Hepatic stellate cell (primary cell): Measurements from ENCODE around the gene YAE1.
A peak's percentile ranks its signal among the peaks of the same experiment; 100 is the strongest.
"Not testable (repeated sequence)": the region's sequence is repeated elsewhere in the genome, so short reads cannot be mapped to it uniquely, and the experiment has no call there.

ENCODE experiments used
- DNase-seq: peaks from one replicate; pipeline ENCODE4 v3.0.0; 2011; ENCODE audit warnings: low spot score

YAE1 gene, protein sequence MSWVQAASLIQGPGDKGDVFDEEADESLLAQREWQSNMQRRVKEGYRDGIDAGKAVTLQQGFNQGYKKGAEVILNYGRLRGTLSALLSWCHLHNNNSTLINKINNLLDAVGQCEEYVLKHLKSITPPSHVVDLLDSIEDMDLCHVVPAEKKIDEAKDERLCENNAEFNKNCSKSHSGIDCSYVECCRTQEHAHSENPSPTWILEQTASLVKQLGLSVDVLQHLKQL

DNA sequence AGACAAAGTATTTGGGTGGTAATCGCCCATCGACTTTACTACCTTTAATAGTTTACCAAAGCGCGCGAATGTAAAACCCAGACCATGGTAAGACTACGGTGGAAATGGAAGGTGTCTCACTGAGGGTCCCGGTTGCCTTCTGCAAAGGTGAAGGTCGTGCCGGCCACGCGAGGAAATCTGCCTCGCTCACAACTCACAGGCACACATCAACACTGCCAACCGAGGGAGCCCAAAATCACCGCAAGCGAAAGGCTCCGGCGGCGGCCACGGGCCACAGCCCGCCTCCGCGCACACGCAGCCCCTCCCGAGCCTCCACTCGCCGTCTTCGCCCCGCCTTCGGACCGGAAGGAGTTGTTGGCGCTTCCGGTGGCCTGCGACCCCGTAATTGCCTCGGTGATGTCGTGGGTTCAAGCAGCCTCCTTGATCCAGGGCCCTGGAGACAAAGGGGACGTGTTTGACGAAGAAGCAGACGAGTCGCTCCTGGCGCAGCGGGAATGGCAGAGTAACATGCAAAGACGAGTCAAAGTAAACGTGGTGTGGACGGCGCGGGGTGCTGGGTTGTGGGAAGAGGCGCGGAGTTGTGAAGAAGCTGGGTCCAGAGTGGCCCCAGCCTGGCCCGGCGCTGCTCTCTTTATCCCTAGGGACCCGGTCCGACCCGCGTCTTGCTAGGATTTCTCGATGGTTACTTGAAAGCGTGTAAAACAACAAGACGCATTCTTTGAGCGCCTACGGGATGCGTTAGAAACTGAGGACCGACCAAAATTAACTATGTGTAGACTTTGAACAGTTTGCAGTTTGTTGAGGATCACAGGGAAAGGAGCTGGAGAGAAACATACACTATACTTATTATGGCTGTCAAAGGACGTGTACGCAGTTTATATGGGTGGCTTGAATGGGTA, at the start of gene YAE1:
TSS of gene YAE1 (plus strand) at position 382 of the 899 bp plus-strand sequence. CDS start at position 397, 15 bp downstream.
- peak; percentile 87 for DNase-seq

DNA sequence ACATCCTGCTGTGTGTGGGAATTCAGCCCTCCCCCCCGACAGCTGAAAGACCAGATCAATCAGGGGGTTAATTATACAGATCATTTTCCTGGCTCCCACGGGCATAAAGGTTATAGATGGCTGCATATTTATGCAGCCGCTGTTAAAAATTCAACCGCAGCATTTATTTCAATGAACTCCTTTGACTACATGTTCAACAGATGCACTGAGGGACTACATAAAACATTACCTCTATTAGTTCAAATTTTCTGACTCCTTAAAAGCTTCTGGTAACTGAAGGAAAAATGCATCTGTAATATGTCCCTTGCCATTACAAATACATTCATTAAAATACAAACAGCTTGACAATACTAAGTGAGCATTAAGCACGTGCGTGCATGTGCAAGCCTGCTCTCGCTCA, 49.7 kb upstream of the YAE1 start:
- DNase-seq = no peak

DNA sequence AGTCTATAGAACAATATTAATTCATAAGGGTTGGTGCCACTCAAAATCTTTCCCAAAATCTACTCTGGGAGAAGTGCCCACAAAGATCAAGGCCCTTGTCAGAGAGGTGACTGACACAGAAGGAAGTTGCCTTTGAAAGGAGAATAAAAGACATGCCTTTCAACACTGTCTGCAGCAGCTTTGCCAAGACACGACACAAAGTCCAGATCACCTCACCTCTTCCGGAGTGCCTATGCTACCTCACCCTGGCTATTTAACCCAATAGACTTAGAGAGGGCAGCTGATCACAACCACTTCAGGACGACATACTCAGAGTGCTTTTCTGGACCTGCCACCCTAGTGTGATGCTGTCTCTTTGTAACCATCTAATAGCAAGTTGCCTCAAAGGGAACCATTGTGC, 49.0 kb upstream of the YAE1 start:
- no peak for DNase-seq

DNA sequence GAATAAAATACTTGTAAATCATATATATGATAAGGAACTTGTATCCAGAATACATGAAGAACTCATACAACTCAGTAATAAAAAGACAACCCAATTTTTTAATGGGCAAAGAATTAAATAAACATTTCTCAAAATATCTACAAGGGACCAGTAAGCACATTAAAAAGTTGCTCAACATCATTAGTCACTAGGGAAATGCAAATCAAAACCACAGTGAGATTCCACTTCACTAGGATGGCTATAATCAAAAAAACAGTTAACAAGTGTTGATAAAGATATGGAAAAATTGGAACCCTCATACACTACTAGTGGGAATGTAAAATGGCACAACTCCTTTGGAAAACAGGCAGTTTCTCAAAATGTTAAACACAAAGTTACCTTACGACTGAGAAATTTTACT, 40.3 kb upstream of the YAE1 start:
- no peak for DNase-seq

DNA sequence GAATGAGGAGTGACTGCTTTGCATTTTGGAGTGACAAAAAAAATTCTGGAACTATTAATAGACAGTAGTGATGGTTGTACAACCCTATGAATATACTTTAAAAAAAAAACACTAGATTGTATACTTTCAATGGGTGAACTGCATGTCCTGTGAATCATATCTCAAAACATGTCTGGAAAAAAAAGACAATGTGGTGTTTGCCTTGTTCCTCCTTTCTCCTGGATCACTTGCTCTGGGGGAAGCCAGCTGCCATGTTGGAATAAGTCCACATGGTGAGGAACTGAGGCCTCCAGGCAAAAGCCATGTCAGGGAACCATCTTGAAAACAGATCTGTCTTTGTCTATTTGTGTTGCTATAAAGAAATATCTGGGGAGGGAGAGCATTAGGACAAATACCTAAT, 39.5 kb upstream of the YAE1 start:
- DNase-seq = no peak

DNA sequence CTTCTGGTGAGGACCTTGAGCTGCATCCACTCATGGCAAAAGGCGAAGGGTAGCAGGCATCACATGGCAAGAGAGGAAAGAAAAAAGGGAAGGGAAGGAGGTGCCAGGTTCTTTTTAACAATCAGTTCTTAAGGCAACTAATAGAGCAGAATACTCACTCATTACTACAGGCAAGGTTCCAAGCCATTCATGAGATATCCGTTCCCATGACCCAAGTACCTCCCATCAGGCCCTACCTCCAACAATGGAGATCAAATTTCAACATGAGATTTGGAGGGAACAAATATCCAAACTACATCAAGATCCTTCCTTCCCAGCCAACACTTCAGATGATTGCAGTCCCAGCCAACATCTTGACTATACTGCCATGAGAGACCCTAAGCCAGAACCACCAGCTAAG, 38.9 kb upstream of the YAE1 start:
- DNase-seq = no peak

DNA sequence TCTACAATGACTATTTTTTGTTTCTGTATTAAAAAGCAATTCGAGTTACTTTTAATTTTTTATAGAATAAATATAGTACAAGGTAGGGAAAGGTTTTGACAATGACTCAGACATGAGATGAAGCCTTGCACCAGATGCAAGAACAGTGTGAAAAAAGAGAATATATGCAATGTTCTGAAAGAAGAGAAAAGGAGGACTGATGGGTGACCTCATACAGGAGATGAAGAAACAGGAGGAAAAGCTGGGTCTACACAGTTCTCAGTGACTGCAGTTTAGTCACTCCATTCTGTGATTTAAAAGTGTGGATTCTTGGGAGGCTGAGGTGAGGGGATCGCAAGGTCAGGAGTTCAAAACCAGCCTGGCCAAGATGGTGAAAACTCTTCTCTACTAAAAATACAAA, 38.3 kb upstream of the YAE1 start:
- DNase-seq = no peak

DNA sequence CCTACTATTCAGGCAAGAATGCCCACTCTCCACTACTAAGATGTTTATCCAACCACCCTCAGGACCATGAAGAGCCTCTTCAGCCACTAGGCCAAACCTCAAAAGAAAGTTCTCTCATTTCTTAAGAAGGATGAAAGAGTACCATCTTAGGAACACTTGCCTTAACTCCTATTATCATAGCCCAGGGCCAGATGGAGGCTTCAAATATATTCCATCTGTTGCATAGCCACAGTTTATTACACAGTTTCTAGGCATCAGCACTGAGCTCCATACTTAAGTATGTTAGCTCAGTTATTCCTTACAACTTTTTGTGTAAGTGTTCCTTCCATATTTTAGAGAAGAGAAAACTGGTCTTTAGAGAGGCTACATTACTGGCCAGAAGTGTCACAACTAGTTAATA, 37.4 kb upstream of the YAE1 start:
- no peak for DNase-seq

DNA sequence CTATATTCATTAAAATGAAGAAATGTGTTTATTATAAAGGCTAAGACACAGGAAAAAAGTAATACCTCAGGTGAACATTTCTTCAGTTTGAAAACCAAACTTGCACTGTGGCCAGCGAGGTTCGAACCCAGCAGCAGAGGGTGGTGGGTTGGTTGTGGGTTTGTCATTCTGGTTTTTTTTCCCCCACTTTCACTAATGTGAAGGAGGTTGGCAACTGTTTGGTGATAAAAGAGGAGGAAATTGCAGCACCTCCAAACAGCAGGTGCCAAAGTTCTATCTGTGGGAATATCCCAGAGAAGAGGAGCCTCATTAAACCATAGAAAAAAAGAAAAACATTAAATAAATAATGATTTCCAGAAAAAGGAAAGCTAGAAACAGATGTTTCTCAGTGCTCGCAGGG, 36.6 kb upstream of the YAE1 start:
- no peak for DNase-seq

DNA sequence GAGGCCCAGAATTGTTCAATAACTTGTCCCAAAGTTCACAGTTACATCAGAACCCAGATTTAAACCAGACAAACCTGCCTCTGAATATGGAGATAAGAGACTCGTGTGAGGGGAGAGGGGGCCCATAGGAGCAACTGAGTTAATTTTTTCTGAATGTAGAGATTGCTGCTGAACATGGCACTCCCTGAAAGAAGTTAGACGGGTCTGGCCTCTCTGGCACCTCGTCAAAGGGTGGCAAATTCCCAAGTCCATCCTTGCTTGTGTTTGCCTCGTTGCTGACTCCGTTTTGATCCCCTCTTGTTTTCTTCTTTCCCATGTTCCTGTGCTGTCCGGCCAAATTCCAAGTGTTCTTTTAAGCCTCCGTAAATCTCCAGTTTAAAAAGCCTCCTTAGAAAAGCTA, 35.2 kb upstream of the YAE1 start:
- no peak for DNase-seq

DNA sequence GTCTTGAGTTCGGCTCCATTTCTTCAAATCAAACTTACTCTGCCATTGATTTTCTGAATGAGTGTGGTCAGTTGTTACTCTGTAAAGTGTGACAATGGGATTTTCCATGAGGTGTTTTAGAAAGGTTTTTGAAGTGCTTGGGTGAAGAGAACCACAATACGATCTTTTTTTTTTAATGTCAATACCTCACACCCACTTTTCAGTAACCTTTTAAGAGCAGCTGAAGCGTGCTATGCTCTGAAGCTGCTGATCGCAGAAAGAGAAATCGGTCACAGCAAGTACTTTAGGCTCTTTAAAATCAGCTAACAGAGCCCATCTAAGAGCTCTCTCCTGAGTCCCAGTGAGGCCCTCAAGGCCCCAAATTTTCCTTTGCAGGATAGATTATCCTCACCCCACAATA, 34.4 kb upstream of the YAE1 start:
- DNase-seq = no peak

DNA sequence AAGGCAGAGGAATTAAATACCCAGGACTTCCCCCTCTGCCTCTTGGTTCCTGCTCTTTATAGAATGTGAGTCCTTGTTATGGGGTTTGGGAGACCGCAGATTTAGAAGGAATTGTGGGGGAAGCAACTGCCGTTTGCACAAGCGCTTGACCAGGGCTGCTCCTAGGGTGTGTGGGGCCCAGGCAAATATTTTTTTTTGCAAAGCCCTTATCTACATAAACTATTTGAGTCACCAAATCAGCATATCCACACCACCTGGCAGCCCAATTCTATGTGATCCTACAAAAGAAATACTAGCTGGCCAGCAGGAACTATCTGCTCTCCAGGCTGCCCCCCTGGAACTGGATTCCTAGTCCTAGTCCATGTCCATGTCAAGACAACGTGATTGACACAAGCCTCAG, 33.4 kb upstream of the YAE1 start:
- DNase-seq = no peak

DNA sequence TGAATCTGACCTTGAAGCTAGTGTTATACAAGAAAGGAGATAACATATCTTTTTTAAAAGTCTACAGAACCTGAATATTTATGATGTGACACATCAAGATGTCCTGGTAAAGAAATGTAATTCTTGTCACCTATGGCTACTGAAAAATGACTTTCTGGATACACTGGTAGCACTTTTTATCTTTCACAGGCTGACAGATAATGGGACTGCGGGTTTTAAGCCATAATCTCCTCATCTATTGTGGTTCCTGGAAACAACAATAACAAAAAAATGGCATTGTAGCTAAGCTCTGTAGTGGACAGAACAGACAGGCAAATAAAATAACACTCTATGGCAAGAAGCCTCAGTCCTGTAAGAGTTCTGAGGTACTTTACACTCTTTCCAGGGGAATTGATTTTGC, 31.6 kb upstream of the YAE1 start:
- no peak for DNase-seq

DNA sequence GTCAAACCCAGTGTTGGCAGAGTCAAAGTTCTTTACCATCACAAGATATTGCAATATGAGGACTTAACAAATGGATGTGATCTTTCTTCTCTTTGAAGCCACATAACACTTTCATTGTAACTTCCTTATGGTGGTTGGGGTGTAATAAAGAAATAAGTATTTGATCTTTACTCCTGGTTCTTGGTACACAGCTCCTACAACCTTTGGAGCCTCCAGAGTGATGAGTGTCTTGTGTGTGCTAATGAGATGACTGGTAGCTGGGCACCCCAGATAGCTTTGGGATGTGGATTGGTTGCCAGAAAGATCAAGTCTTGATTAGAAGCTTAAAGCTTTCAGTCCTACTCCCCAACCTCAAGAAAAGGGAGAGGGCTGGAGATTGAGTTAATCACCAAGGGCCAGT, 31.1 kb upstream of the YAE1 start:
- DNase-seq = no peak

DNA sequence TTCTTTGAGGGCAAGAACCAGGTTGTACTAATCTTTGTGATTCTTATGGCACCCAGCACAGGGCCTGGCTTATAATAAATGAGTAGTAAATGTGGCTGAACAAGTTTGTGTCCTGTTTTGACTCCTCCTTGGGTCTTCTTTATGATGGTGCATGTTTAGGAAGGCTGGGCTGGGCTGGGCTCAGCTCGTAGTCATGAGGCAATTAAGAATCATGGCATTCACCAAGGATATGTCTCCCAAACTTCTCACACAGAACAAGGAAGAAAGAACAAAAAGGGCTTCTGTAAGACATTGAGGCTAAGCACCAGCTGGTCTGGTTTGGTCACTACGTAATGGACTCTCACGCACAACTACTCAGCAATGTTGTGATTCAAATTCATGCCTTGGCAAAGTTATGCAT, 30.5 kb upstream of the YAE1 start:
- no peak for DNase-seq

DNA sequence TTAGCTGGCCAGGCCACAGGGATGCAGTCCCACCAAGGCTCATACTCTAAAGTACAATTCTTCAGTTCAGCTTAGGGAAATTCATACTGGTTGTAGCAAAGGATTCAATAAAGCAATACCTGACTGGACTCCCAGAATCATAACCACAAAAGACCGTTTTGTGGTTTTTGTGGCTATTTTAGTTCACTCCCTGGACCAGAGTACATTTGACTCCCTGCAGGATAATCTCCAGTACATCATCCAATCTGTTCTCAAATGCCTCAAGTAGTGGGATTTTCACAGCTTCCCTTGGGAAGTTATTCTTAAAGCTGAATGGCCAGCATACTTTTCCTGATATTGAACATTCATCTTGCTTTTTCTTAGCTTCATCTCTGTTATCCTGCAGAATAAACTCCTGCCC, 29.3 kb upstream of the YAE1 start:
- DNase-seq = no peak

DNA sequence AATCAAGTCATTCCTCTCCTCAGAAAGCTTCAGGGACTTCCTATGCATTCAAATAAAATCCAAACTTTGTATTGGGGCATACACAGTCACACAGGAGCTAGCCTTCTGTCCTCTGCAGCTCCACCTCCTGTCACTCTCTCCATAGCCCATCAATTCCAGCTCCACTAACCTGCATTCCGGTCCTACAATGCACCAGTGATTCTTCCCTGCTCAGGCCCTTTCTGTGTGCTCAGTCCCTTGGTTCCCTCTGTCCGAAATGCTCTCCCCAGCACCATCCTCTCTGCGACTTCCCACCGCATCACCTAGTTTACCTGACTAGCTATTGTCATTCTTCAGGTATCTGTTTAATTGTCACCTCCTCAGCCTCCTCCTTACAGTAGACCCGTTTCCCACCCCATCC, 26.4 kb upstream of the YAE1 start:
- no peak for DNase-seq

DNA sequence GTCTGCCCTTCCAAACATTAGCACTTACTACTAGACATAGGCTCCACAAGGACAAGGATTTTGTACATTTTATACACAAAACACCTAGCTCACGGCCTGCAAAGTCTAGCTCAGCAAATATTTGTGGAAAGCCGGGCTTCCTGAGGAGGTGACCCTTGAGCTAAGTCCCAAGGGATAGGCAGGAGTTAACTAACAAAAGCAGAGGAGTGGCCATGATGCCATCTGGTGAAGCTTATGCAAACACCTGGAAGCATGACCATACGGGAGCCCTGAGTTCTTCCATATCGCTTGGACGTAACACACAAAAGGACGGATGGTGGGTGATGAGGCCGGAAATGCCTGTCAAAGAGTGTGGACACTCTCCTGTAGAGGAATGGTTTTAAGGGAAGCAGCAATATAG, 25.9 kb upstream of the YAE1 start:
- DNase-seq = no peak

DNA sequence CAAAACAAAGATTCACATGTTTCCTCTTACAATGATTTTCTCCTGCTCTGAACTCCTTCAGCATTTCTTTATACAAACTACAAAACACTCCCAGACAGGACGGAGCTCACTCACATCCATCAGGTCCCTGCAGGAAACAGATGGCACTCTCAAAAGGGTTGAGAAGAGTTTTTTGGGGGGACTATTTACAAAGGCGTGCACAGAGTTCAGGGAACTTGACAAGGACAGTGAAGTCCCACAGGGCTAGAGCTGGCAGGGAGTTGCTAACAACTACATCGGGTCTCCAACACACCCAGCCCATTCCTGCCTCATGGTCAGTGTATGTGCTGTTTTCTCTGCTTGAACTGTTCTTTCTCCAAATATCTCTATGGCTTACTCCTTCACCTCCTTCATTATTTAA, 24.7 kb upstream of the YAE1 start:
- no peak for DNase-seq

DNA sequence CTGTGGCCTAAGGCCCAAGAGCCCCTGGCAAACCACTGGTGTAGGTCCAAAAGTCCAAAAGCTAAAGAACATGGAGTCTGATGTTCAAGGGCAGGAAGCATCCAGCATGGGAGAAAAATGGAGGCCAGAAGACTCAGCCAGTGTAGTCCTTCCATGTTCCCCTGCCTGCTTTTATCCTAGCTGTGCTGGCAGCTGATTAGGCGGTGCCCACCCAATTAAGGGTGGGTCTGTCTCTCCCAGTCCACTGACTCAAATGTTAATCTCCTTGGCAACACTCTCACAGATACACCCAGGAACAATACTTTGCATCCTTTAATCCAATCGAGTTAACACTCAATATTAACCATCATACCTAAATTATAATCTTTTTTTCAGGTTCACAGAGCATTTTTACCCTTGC, 21.4 kb upstream of the YAE1 start:
- DNase-seq = not testable (repeated sequence)

DNA sequence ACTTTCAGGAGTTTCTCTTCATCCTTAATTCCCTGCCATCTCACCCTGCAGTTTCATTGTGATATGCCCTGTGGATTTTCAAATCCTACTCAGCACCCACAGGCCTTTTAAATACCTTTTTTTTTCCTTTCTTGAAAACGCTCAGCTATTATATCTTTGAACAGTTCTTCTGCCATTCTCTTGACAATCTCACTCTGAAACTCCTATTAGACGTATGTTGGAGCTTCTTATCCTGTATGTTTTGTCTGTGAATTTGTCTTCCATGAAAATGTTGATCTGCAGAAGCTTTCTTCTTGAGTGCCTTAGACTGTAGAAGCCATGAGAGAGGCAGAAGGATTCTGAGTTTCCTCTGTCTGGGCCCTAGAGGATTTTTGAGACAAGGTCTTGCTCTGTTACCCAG, 18.9 kb upstream of the YAE1 start:
- no peak for DNase-seq

DNA sequence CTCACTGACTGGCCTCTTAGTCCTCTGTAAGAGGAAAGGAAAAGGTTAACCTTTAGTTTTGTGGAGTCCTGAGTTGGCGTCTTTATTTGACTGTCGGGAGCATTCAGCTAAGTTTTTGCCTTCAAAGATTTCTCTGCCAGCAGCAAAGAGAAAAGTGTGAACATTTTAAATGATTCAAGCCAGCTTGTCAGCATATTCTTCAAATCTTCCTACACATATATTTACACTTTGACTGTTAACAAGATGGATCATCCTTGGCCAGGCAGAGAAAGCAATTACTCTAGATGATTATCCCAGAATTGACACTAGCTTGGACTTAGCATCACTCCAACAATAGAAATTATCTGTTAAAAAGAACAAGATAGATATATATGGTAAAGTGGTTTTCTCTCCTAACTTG, 15.8 kb upstream of the YAE1 start:
- no peak for DNase-seq

DNA sequence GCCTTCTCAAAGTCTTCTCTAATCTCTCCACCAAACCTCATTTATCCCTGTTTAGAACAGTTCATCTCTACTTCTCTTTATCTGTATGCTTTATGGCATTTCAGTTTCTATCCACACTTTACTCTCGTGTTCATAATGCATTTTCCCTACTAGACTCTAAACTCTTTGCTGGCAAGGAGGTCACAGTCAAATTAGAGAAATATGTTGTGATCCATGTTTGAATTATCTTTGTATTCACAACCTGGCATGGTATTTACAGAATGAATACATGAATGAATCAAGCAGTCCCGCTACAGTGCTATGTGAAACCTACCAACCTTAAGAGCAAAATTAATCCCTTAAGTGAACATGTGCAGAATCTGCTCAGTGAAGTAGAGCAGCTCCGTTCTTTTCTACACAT, 12.8 kb upstream of the YAE1 start:
- DNase-seq = no peak
